8988T (cell line): ENCODE measurements around the gene SCARB1.
"Not testable (repeated sequence)": the region's sequence is repeated elsewhere in the genome, so short reads cannot be mapped to it uniquely, and the experiment has no call there.

Experiments
- DNase-seq: peaks from one replicate; pipeline ENCODE4 v3.0.0; 2011

The SCARB1 gene, protein sequence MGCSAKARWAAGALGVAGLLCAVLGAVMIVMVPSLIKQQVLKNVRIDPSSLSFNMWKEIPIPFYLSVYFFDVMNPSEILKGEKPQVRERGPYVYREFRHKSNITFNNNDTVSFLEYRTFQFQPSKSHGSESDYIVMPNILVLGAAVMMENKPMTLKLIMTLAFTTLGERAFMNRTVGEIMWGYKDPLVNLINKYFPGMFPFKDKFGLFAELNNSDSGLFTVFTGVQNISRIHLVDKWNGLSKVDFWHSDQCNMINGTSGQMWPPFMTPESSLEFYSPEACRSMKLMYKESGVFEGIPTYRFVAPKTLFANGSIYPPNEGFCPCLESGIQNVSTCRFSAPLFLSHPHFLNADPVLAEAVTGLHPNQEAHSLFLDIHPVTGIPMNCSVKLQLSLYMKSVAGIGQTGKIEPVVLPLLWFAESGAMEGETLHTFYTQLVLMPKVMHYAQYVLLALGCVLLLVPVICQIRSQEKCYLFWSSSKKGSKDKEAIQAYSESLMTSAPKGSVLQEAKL

DNA sequence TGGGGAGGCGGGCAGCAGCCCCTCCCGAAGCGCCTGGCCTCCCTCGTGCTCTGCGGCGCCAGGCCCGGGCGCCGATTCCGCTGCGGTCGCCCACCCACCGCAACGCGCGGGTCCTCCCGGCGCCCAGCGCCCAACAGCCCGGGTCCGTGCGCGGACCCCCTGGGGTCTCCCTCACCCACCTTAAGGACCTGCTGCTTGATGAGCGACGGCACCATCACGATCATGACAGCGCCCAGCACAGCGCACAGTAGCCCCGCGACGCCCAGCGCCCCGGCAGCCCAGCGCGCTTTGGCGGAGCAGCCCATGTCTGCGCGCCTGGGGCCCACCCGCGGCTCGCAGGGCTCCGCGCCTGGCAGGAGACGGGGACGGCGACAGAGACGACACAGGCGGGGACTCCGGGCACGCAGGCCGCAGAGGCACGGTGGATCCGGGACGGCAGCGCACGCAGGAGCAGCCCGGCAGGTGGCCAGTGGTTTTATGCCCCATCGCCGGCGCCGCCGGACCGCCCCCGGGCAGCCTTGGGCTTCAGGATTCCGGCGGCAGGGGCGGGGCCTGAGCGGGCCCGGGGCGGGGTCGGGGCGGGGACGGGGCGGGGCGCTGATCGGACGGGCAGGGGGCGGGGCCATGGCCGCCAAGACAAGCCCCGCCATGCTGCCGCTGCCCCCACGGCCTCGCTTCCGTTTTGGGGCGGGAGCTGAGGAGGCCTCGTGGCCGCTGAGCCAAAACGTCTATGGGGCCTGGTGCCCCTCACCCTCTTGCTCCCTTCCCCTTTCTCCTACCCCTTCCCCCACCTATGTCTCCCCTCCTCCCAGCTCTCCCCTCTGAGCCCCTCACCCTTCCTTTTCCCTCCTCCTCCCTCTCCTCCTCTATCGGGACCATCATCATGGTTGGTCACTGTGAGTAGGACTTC is at the start of gene SCARB1:
Gene SCARB1 (minus strand): TSS at position 449 of the 910 bp plus-strand sequence. CDS start 144 bp downstream, at position 305.
- DNase-seq = peak; percentile 95

- DNase-seq = not testable (repeated sequence)
Measured at GRCh38 chr12:124912529-124913287, 49.0 kb upstream of the SCARB1 start.

DNA sequence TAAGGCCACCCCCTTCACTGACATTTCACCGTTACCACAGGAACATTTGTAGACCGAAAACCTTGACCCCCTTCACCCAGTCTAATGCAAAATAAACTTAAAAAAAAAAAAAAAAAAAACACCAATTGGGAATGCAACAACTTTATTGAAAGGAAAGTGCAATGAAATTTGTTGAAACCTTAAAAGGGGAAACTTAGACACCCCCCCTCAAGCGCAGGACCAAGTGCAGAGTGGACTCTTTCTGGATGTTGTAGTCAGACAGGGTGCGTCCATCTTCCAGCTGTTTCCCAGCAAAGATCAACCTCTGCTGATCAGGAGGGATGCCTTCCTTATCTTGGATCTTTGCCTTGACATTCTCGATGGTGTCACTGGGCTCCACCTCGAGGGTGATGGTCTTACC is 47.9 kb upstream of the SCARB1 start:
- DNase-seq = not testable (repeated sequence)

DNA sequence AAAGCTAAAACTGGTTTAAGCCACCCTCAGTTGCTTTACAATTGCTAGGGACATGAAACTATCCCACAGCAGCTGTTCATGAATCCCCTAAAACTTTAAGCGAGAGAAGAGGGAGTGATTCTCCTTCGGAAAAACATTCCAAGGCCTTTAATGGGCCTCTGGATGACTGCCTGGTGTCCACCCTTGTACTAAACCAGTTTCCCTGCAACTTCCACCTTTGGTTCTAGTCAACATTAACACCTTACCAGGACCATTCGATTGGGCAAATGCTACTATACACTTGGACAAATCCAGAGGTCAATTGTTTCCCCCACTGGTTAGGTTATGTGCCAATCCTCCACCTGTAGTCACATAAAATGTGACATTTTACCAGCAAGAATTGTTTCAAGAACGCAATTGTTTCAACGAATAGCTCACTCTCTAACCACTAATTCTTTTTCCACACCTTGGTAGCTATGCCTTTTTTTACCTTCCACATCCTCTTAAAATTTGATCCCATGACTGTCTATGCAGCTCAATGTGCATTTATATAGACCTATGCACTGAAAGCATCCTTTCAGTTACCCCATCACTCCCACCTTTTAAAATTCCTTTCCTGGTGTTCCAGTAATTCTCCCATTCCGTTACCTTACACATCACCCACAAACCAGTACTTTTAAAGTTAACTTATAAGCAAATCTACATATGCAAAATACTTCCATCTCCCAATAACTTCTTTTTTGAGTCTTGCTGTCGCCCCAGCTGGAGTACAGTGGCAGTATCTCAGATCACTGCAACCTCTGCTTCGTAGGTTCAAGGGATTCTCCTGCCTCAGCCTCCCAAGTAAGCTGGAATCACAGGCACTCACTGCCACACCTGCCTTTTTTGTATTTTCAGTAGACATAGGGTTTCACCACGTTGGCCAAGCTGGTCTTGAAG is 47.2 kb upstream of the SCARB1 start:
- DNase-seq = no peak

- no peak for DNase-seq
Measured at GRCh38 chr12:124909831-124910560, 46.3 kb upstream of the SCARB1 start.

DNA sequence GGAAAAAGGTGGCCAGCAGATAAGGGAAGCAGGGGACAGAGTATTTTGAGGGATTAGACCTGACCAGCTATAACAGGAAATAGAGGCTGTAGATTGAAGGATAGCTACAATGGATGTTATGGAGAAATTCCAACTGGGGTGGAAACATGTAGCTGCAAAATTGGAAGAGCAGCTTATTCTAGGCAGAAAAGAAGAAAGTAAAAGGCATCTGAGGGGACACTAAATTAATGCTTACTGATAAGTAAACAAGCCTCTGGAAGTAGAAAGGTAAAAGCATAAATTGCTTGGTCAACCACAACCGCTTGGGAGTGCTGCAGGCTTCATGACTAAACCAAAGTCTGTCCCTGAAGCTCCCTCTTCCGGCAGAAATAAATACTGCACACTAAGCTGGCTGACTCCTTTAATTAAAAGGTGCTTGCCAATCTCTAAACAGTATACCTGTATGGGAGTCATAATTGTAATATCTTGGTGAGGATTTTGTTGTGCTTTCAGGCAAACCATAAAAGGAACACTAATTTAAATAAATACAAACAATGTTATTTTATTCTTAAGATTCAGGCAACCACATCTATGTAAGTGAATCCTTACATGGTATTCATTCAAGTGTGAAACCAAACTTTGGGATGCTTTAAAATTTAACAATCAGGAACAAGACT is 43.1 kb upstream of the SCARB1 start:
- DNase-seq = no peak

- DNase-seq = no peak
Measured at GRCh38 chr12:124904306-124905098, 40.8 kb upstream of the SCARB1 start.

- DNase-seq = no peak
Measured at GRCh38 chr12:124902916-124903315, 39.3 kb upstream of the SCARB1 start.

DNA sequence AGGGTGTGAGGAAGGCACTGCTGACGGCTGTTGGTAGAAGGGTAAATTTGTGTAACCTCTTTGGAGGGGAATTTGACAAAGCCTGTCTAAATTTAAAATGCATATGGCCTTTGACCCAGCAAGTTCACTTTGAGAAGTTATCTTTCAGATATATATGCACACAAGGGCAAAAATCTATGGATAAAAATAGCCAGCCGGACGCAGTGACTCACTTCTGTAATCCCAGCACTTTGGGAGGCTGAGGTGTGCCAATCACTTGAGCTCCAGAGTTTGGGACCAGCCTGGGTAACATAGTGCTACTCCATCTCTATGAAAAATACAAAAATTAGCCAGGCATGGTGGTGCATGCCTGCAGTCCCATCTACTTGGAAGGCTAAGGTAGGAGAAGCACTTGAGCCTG is 37.3 kb upstream of the SCARB1 start:
- no peak for DNase-seq

DNA sequence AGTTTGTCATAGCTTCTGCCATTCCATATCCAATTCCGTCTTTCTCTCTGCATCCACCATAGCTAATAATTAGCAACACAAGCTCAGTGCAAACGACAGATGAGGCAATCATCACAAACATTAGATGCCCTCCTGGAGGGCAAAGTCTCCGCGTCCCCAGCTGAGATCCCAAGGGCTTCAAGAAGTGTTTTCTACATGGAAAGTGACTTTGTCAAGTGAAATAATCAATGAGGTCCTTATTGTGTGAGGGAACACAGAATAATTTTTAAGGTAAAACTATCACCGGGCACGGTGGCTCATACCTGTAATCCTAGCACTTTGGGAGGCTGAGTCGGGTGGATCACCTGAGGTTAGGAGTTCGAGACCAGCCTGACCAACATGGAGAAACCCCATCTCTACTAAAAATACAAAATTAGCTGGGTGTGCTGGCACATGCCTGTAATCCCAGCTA is 36.7 kb upstream of the SCARB1 start:
- not testable (repeated sequence) for DNase-seq

DNA sequence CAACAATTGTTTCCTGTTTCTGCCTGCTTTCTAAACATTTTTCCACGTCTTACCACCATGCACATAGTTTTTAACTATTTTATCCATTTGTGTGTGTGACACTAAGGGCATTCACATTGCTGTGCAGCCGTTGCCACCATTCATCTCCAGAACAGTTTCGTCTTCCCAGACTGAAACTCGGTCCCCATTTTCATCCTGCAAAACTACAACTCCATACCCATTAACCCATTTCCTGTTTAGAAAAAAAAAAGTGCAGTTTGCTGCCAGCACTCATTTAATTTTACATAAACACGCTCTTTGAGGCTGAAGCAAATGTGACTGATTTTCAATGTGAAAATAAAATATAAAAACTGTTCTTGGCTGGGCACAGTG is 35.2 kb upstream of the SCARB1 start:
- no peak for DNase-seq

- DNase-seq = no peak
Measured at GRCh38 chr12:124898200-124898922, 34.7 kb upstream of the SCARB1 start.

DNA sequence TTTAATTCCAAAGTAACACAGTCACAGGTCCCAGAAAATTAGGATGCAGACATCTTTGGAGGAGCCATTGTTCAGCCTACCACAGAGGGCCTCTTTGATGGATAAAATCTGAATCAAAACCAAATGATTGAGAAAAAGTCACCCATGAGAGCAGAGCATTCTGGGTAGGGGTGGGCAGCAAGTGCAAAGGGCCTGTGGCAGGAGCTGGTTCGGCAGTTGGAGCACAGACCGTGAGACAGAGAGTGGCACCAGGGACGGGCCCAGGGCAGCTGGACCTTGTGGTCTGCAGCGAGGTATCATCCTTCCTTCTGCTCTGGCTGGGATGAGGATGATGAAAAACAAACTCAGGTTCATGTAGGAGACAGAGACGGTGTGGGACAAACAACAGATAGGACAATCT is 32.8 kb upstream of the SCARB1 start:
- DNase-seq = no peak

- DNase-seq = no peak
Measured at GRCh38 chr12:124893792-124894516, 30.3 kb upstream of the SCARB1 start.

GRCh38 chr12:124888260-124888659 is 24.6 kb upstream of the SCARB1 start:
- DNase-seq = no peak

GRCh38 chr12:124887766-124888165 is 24.1 kb upstream of the SCARB1 start:
- DNase-seq = not testable (repeated sequence)

DNA sequence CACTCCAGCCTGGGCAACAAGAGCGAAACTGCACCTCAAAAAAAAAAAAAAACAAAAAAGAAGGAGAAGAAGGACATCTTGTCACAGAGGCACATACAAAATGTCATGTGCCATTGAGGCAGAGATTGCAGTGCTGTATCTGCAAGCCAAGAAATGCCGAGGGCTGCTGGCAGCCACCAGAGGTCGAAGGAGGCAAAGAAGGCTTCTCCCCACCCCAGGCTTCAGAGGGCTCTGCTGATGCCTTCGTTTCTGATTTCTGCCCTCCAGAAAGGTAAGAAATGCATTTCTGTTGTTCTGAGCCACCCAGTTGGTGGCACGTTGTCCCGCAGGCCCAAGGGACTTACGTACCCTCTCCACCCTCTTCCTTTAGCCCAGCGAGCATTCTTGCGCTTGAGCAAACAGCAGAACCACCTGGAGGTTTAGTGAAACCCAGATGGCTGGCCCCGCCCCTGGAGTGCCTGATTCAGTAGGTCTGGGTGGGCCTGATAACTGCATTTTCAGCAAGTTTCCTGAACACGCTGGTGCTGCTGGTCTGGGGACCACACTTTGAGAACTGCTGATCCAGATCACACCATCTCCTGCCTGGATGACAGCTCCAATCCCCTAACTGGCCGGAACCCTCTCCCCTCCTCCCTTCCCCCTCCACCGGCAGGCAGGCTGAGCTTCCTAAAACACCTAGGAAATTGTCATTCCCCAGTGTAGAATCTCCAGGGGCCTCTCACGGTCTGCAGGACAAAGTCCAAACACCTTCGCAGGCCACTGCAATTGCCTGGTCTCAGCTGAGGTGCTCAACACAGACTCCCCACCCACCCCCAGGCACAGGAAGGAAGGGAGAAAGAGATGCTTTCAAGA is 21.1 kb upstream of the SCARB1 start:
- no peak for DNase-seq
